SK-N-SH (cell line): ENCODE results near the gene HIPK1. TPM values are rescaled to one million over a fixed set of nuclear protein-coding genes. Genes with fewer than 3 reads are reported as not detected.

Experiments used
- CTCF ChIA-PET: fragments of 300-600, 350-600 bp; formaldehyde crosslinking; extraction: SDS; loops from one replicate; lab custom pipeline; 2021; lab: Yijun Ruan, JAX
- POLR2A ChIA-PET: fragments of 350-600 bp; sonication (Branson Sonifier 250); formaldehyde crosslinking; extraction: SDS; loops from one replicate; lab custom pipeline; 2020; ENCODE audit warnings: antibody characterized with exemption, inconsistent platforms; lab: Yijun Ruan, JAX
- DNase-seq: peaks from one replicate; pipeline ENCODE4 v3.0.0; 2012
- H2AFZ ChIP-seq: fragments of 200-600 bp; sonication (generic); 2 replicates; pipeline ENCODE4 v1.8.1; 2016; ENCODE audit warnings: antibody characterized with exemption, mild to moderate bottlenecking, low read depth
- H3F3A ChIP-seq: fragments of 200-600 bp; sonication (generic); replicated peaks from 2 replicates; pipeline ENCODE3; 2016; ENCODE audit warnings: antibody characterized with exemption, mild to moderate bottlenecking; ENCODE audit not compliant: insufficient read depth
- H3K27ac ChIP-seq, 2 experiments: fragments of 200-500 bp in 1 of 2; fragments of 200-600 bp in 1 of 2; sonication (Bioruptor generic) in 1 of 2; sonication (generic), shearing (Covaris generic) in 1 of 2; 2 replicates each; pipeline versions ENCODE4 v1.5.1 to v1.6.1; 2014 to 2016; ENCODE audit warnings: low read depth in 2 of 2, inconsistent platforms in 1 of 2, low read length in 1 of 2, mild to moderate bottlenecking in 1 of 2, mixed read lengths in 1 of 2
- H3K27me3 ChIP-seq: fragments of 200-600 bp; sonication (generic), shearing (Covaris generic); 2 replicates; pipeline ENCODE4 v1.6.1; 2016; ENCODE audit warnings: mixed run types; ENCODE audit not compliant: insufficient read depth
- H3K36me3 ChIP-seq, 2 experiments: fragments of 200-500 bp in 1 of 2; fragments of 200-600 bp in 1 of 2; sonication (Bioruptor generic) in 1 of 2; sonication (generic) in 1 of 2; replicated peaks in 1 of 2; 2 replicates each; pipeline versions ENCODE3 to v1.5.1; 2014 to 2016; ENCODE audit warnings: low read length in 1 of 2, mild to moderate bottlenecking in 1 of 2; ENCODE audit not compliant: insufficient read depth in 2 of 2, control insufficient read depth in 1 of 2
- H3K4me1 ChIP-seq, 2 experiments: fragments of 200-500 bp in 1 of 2; fragments of 200-600 bp in 1 of 2; sonication (Bioruptor generic) in 1 of 2; sonication (generic), shearing (Covaris generic) in 1 of 2; 2 replicates each; pipeline versions ENCODE4 v1.5.1 to v1.6.1; 2014 to 2016; ENCODE audit warnings: low read depth in 1 of 2, low read length in 1 of 2, mixed run types in 1 of 2; ENCODE audit not compliant: insufficient read depth in 2 of 2, control insufficient read depth in 1 of 2
- H3K4me2 ChIP-seq: fragments of 200-600 bp; sonication (generic), shearing (Covaris generic); 2 replicates; pipeline ENCODE4 v1.6.1; 2017; ENCODE audit warnings: mixed run types
- H3K4me3 ChIP-seq, 2 experiments: fragments of 200-500 bp in 1 of 2; fragments of 200-600 bp in 1 of 2; sonication (Bioruptor generic) in 1 of 2; sonication (generic), shearing (Covaris generic) in 1 of 2; 2 replicates each; pipeline versions ENCODE4 v1.5.1 to v1.8.1; 2014 to 2016; ENCODE audit warnings: low read depth in 2 of 2, inconsistent platforms in 1 of 2, low read length in 1 of 2, mild to moderate bottlenecking in 1 of 2, mixed read lengths in 1 of 2, moderate library complexity in 1 of 2
- H3K79me2 ChIP-seq: fragments of 200-600 bp; sonication (generic); 2 replicates; pipeline ENCODE4 v1.8.1; 2017; ENCODE audit warnings: mild to moderate bottlenecking; ENCODE audit not compliant: insufficient read depth
- H3K9ac ChIP-seq: fragments of 200-600 bp; sonication (generic); 2 replicates; pipeline ENCODE4 v1.6.1; 2017; ENCODE audit warnings: mixed run types
- H3K9me2 ChIP-seq: fragments of 200-600 bp; sonication (generic); 2 replicates; pipeline ENCODE4 v1.6.1; 2017; ENCODE audit warnings: mixed run types
- H3K9me3 ChIP-seq: fragments of 200-600 bp; sonication (generic); 2 replicates; pipeline ENCODE4 v1.6.1; 2017; ENCODE audit warnings: mixed run types, mild to moderate bottlenecking, moderate library complexity
- H4K20me1 ChIP-seq: fragments of 200-600 bp; sonication (generic); 2 replicates; pipeline ENCODE4 v1.6.1; 2017; ENCODE audit warnings: mild to moderate bottlenecking, mixed run types; ENCODE audit not compliant: insufficient read depth
- EP300 ChIP-seq, 2 experiments: IDR thresholded peaks; 2 replicates each; pipeline versions ENCODE4 v1.4.0 to v1.6.1; 2012; ENCODE audit warnings: borderline replicate concordance in 1 of 2, low read depth in 1 of 2, low read length in 1 of 2
- FOSL2 ChIP-seq: IDR thresholded peaks from 2 replicates; pipeline ENCODE4 v1.4.0; 2012; ENCODE audit warnings: low read depth, mild to moderate bottlenecking, moderate library complexity, borderline replicate concordance
- FOXJ3 ChIP-seq: sonication (generic); formaldehyde crosslinking; IDR thresholded peaks from 2 replicates; pipeline ENCODE4 v1.5.1; 2020; ENCODE audit warnings: mild to moderate bottlenecking, missing genetic modification reagents
- GABPA ChIP-seq: IDR thresholded peaks from 2 replicates; pipeline ENCODE4 v1.4.0; 2012; ENCODE audit warnings: low read depth, mild to moderate bottlenecking
- MEF2A ChIP-seq: IDR thresholded peaks from 2 replicates; pipeline ENCODE4 v1.4.0; 2012; ENCODE audit warnings: low read depth, borderline replicate concordance
- MXI1 ChIP-seq: IDR thresholded peaks from 2 replicates; pipeline ENCODE4 v1.6.1; 2012; ENCODE audit warnings: mild to moderate bottlenecking, low read depth, low read length, improper control_type of control experiment
- RCOR1 ChIP-seq: fragments of 150-350 bp; IDR thresholded peaks from 2 replicates; pipeline ENCODE4 v1.6.1; 2017; ENCODE audit warnings: antibody characterized with exemption, low read length
- RXRA ChIP-seq: IDR thresholded peaks from 2 replicates; pipeline ENCODE4 v1.4.0; 2012; ENCODE audit warnings: low read depth, mild to moderate bottlenecking, borderline replicate concordance
- SIN3A ChIP-seq: IDR thresholded peaks from 2 replicates; pipeline ENCODE4 v1.6.1; 2012; ENCODE audit warnings: low read depth, mild to moderate bottlenecking, low read length, moderate library complexity, borderline replicate concordance
- SMC3 ChIP-seq: IDR thresholded peaks from 2 replicates; pipeline ENCODE4 v1.6.1; 2012; ENCODE audit warnings: low read depth, low read length, improper control_type of control experiment
- YY1 ChIP-seq: IDR thresholded peaks from 2 replicates; pipeline ENCODE4 v1.4.0; 2012; ENCODE audit warnings: low read depth, mild to moderate bottlenecking
- WGBS: methylation state at CpG from one replicate; pipeline ENCODE4 v1.1.6; 2017; ENCODE audit warnings: low lambda C conversion rate; 5-methylcytosine and 5-hydroxymethylcytosine counted together
- polyA plus RNA-seq, 3 experiments: library from polyadenylated mRNA; depleted of rRNA; stranded (reverse); fragments of >200 nt; gene quantifications; 2 replicates each; pipeline ENCODE4 v1.2.3, GENCODE V29; 2012
- TF ChIP-seq, protein P1 (sequence below): fragments of 150-350 bp; IDR thresholded peaks from 2 replicates; pipeline ENCODE4 v1.6.1; 2016; ENCODE audit warnings: mild to moderate bottlenecking, low read depth, low read length
- TF ChIP-seq, protein P2 (sequence below): IDR thresholded peaks from 2 replicates; pipeline ENCODE4 v1.4.0; 2012; ENCODE audit warnings: low read depth, borderline replicate concordance
- TF ChIP-seq, protein P3 (sequence below): IDR thresholded peaks from 2 replicates; pipeline ENCODE4 v1.4.0; 2012; ENCODE audit warnings: low read depth, borderline replicate concordance
- TF ChIP-seq, protein P4 (sequence below): IDR thresholded peaks from 2 replicates; pipeline ENCODE4; 2012
- TF ChIP-seq, protein P5 (sequence below): fragments of 200-600 bp; sonication (generic); IDR thresholded peaks from 2 replicates; pipeline ENCODE4 v1.6.1; 2017; ENCODE audit warnings: antibody characterized with exemption, mild to moderate bottlenecking, moderate library complexity

Gene HIPK1
- polyA plus RNA-seq, 1 of the 3 experiments (the other 2 are of a cell fraction): 7.1 TPM

DNA sequence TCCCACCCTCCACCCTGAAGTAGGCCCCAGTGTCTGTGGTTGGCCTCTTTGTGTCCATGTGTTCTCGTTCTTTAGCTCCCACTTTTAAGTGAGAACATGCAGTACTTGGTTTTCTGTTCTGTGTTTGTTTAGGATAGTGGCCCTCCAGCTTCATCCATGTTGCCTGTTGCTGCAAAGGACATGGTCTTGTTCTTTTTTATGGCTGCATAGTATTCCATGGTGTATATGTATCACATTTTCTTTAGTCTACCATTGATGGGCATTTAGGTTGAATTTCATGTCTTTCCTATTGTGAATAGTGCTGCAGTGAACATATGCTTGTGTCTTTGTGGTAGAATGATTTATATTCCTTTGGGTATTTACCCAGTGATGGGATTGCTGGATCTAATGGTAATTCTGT, 6.1 kb downstream of the HIPK1 start:
- no peak overlapping the region for H2AFZ ChIP-seq
- CTCF ChIA-PET: interaction anchor here (1.1 to 1.4 kb wide), 2 partner anchors 14 to 28 kb away, joined by 4 to 6 read pairs; no protein-coding TSS in a partner anchor
- POLR2A ChIA-PET: no interaction called here
- no peak for TF ChIP-seq FOSL2
- TF ChIP-seq YY1: no peak
- TF ChIP-seq, protein P1, sequence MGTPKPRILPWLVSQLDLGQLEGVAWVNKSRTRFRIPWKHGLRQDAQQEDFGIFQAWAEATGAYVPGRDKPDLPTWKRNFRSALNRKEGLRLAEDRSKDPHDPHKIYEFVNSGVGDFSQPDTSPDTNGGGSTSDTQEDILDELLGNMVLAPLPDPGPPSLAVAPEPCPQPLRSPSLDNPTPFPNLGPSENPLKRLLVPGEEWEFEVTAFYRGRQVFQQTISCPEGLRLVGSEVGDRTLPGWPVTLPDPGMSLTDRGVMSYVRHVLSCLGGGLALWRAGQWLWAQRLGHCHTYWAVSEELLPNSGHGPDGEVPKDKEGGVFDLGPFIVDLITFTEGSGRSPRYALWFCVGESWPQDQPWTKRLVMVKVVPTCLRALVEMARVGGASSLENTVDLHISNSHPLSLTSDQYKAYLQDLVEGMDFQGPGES: no peak
- no peak for TF ChIP-seq SMC3
- TF ChIP-seq, protein P2, sequence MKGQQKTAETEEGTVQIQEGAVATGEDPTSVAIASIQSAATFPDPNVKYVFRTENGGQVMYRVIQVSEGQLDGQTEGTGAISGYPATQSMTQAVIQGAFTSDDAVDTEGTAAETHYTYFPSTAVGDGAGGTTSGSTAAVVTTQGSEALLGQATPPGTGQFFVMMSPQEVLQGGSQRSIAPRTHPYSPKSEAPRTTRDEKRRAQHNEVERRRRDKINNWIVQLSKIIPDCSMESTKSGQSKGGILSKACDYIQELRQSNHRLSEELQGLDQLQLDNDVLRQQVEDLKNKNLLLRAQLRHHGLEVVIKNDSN: no peak
- no peak for TF ChIP-seq MEF2A
- no peak for TF ChIP-seq RCOR1
- no peak for TF ChIP-seq EP300 (IDR thresholded peaks at IDR 0.05; ENCODE audit: borderline replicate concordance in 1 of 2, low read depth in 1 of 2, low read length in 1 of 2)
- no peak for TF ChIP-seq SIN3A
- no peak for TF ChIP-seq RXRA
- TF ChIP-seq, protein P3, sequence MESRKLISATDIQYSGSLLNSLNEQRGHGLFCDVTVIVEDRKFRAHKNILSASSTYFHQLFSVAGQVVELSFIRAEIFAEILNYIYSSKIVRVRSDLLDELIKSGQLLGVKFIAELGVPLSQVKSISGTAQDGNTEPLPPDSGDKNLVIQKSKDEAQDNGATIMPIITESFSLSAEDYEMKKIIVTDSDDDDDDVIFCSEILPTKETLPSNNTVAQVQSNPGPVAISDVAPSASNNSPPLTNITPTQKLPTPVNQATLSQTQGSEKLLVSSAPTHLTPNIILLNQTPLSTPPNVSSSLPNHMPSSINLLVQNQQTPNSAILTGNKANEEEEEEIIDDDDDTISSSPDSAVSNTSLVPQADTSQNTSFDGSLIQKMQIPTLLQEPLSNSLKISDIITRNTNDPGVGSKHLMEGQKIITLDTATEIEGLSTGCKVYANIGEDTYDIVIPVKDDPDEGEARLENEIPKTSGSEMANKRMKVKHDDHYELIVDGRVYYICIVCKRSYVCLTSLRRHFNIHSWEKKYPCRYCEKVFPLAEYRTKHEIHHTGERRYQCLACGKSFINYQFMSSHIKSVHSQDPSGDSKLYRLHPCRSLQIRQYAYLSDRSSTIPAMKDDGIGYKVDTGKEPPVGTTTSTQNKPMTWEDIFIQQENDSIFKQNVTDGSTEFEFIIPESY: no peak
- H3K9me2 ChIP-seq: no peaks in the 10 kb centered on the region
- no peaks in the 10 kb centered on the region for H3K9me3 ChIP-seq
- no peak overlapping the region for H3K4me3 ChIP-seq
- no peak overlapping the region for H3K27ac ChIP-seq
- WGBS: 100% methylated on average over 1 of the region's 1 CpG
- H3K9ac ChIP-seq: no peak overlapping the region
- H3F3A ChIP-seq: no peaks in the 10 kb centered on the region
- H3K27me3 ChIP-seq: no peaks in the 10 kb centered on the region
- no peak overlapping the region for H3K4me2 ChIP-seq
- H3K79me2 ChIP-seq: peaks cover 97% of the 10 kb centered on the region
- peaks cover 94% of the 10 kb centered on the region for H4K20me1 ChIP-seq
- DNase-seq: no peak
- H3K4me1 ChIP-seq: peaks cover 8 to 22% of the 10 kb centered on the region in 2 experiments
- no peaks in the 10 kb centered on the region for H3K36me3 ChIP-seq

DNA sequence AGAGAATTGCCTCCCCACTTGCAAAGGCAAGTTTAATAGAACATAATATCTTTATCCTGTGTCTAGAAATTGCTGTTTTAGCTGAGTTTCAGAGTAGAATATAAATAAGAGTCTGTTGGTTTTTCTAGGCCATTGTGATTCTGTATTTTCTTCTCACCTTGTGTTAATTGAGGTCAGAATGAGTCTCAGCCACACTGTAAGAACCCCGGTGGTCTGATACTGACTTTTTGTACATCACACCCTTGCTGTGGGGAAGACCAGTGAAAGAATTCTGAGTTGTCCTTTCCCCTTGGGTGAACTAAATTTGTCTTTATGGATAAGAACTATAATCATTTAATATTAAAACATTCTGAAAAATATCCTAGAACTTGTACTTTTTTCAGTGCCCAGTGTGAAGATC, 6.8 kb downstream of the HIPK1 start:
- no peak for DNase-seq
- peaks cover 97% of the 10 kb centered on the region for H3K79me2 ChIP-seq
- 88% methylated on average over 1 of the region's 1 CpG for WGBS
- no peak overlapping the region for H3K9ac ChIP-seq
- H3K27ac ChIP-seq: no peak overlapping the region
- H2AFZ ChIP-seq: no peak overlapping the region
- H3F3A ChIP-seq: no peaks in the 10 kb centered on the region
- CTCF ChIA-PET: interaction anchor here (1.1 kb wide), 1 partner anchor 13 kb away, joined by 4 read pairs; no protein-coding TSS in a partner anchor
- POLR2A ChIA-PET: no interaction called here
- no peaks in the 10 kb centered on the region for H3K27me3 ChIP-seq
- H3K4me3 ChIP-seq: no peak overlapping the region
- peaks cover 2 to 20% of the 10 kb centered on the region in 2 experiments; a peak in 3 of 4 replicates for H3K4me1 ChIP-seq
- no peaks in the 10 kb centered on the region for H3K9me3 ChIP-seq
- H3K9me2 ChIP-seq: no peaks in the 10 kb centered on the region
- TF ChIP-seq MEF2A (no peak), GABPA (no peak), FOXJ3 (CRISPR knock-in tag) (no peak), FOSL2 (no peak), MXI1 (no peak)
- TF ChIP-seq, protein P4, sequence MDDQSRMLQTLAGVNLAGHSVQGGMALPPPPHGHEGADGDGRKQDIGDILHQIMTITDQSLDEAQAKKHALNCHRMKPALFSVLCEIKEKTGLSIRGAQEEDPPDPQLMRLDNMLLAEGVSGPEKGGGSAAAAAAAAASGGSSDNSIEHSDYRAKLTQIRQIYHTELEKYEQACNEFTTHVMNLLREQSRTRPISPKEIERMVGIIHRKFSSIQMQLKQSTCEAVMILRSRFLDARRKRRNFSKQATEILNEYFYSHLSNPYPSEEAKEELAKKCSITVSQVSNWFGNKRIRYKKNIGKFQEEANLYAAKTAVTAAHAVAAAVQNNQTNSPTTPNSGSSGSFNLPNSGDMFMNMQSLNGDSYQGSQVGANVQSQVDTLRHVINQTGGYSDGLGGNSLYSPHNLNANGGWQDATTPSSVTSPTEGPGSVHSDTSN: no peak
- TF ChIP-seq, protein P5, sequence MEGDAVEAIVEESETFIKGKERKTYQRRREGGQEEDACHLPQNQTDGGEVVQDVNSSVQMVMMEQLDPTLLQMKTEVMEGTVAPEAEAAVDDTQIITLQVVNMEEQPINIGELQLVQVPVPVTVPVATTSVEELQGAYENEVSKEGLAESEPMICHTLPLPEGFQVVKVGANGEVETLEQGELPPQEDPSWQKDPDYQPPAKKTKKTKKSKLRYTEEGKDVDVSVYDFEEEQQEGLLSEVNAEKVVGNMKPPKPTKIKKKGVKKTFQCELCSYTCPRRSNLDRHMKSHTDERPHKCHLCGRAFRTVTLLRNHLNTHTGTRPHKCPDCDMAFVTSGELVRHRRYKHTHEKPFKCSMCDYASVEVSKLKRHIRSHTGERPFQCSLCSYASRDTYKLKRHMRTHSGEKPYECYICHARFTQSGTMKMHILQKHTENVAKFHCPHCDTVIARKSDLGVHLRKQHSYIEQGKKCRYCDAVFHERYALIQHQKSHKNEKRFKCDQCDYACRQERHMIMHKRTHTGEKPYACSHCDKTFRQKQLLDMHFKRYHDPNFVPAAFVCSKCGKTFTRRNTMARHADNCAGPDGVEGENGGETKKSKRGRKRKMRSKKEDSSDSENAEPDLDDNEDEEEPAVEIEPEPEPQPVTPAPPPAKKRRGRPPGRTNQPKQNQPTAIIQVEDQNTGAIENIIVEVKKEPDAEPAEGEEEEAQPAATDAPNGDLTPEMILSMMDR: no peak
- peaks cover 0 to 4% of the 10 kb centered on the region in 2 experiments for H3K36me3 ChIP-seq
- H3K4me2 ChIP-seq: no peak overlapping the region
- H4K20me1 ChIP-seq: peaks cover 97% of the 10 kb centered on the region
